DMS 273 (cell line): ENCODE measurements around the gene PRSS37.

ENCODE experiments used
- DNase-seq: peaks from one replicate; lab custom pipeline; 2025; ENCODE audit not compliant: unreplicated experiment; lab: John Stamatoyannopoulos, UW

PRSS37 gene

GRCh38 chr7:141789917-141790316 is 51.4 kb downstream of the PRSS37 start, which contains the start of gene TAS2R5:
Gene TAS2R5, plus strand, starts transcription at chr7:141790217. Its CDS starts 145 bp downstream, at chr7:141790362.
- no peak for DNase-seq

DNA sequence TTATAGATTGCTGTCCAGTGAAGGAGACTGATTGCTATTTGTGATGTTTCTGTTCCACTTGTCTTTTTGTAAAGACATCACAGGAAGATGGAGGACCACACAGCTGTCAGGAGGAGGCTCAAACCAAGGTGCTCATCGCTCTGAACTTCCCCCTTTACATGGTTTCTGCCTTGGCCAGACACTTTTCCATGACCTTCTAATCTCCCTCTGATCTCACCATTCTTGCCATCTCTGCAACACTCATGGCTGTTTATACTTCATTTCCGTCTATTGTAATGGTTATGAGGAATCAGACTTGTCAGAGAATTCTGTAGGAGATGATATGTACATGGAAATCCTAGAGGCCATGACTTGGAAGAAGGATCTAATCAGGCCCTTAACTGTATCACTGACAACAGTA is 53.0 kb downstream of the PRSS37 start:
- no peak for DNase-seq
